Retinal pigment epithelial cell (primary cell): ENCODE measurements around the gene WDHD1.
"Not testable (repeated sequence)": the region's sequence is repeated elsewhere in the genome, so short reads cannot be mapped to it uniquely, and the experiment has no call there.

Experiments
- DNase-seq: peaks from one replicate; pipeline ENCODE4 v3.0.0-alpha.2; 2010; ENCODE audit warnings: low read depth
- H3K4me3 ChIP-seq: 2 replicates; pipeline ENCODE4 v1.5.1; 2011; ENCODE audit warnings: mild to moderate bottlenecking, low read length, control low read depth, moderate library complexity
- CTCF ChIP-seq: conservative IDR thresholded peaks from 2 replicates; pipeline ENCODE4 v1.5.1; 2011; ENCODE audit warnings: low read depth, low read length, control low read depth, inconsistent platforms

WDHD1 gene

DNA sequence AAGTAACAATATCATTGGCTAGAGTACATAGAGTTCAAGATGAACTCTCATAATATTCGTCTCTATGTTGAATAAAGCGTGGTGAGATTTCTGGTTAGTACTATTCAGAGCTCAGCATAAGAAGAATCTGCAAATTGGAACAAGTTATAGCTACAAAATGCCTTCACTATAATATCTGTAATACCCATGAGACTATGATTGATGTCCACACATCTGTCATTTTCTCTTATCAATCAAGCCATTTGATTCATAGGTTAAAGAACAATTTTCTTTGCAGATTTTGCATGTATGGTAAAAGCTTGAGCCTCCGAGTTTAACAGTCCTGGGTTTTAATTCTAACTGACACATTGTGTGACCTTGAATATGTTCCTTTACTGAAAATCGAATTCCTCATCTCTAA is 1.6 kb upstream of the WDHD1 start:
- no peak for TF ChIP-seq CTCF
- no peak for DNase-seq
- H3K4me3 ChIP-seq = peak overlapping the region; percentile 91

DNA sequence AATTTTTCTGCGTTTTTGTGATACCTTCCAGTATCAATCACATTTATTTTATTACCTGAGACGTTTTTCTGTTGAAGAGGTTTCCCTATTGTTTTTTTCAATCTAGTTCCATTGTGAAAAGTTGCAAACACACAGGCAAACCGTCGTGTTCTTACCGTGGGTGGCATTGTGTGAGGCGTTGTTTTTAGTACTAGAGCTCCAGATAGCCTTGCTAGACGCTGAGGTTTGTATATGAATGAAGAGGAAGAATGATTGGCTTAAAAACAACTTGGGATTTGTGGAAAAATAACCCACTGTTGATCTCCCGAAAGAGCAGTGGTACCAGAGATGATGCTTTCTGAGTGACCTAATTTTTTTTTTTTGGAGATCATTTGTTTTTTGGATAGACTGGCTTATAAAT is 1.2 kb upstream of the WDHD1 start:
- H3K4me3 ChIP-seq = peak overlapping the region; percentile 91
- no peak for TF ChIP-seq CTCF
- DNase-seq = no peak

DNA sequence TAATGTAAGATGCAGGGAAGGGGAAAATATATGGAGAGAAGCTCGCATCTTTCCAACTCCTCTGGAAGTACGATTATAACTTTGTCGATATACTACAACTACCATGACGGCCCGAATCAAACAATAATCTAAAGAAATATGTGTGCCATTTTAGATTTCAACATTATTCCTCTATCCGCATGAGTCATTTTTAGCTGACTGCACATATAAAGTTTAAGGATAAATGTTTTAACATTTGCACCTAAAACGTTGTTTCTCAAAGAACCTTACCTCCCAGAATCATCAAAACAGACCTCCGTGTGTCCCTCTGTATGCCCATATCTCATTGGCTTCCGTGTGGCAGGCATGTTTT is 482 bp downstream of the WDHD1 start:
- no peak for DNase-seq
- no peak for TF ChIP-seq CTCF
- peak overlapping the region; percentile 91 for H3K4me3 ChIP-seq

DNA sequence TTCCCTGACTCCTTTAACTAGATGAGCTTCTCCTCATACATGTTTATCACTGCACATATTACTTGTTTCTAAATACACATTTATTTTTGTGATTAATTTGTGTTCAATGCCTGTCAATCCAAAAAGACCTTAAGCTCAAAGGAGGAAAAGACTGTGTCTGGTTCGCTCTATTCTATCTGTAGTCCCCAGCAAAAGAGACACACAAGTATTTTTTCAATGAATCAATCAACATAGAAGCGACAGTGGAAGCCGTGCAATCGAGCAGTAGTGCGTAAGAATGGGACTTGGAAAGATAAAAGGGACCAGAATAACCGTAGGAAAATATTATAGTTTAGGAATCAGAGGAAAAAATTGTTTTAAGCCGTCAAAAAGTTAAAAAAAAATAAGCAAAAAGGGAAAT is 951 bp downstream of the WDHD1 start:
- no peak for DNase-seq
- H3K4me3 ChIP-seq = peak overlapping the region; percentile 91
- TF ChIP-seq CTCF = no peak

- not testable (repeated sequence) for DNase-seq, H3K4me3 ChIP-seq
These were observed 2.5 kb downstream of the WDHD1 start for GRCh38 chr14:55024365-55024764.

DNA sequence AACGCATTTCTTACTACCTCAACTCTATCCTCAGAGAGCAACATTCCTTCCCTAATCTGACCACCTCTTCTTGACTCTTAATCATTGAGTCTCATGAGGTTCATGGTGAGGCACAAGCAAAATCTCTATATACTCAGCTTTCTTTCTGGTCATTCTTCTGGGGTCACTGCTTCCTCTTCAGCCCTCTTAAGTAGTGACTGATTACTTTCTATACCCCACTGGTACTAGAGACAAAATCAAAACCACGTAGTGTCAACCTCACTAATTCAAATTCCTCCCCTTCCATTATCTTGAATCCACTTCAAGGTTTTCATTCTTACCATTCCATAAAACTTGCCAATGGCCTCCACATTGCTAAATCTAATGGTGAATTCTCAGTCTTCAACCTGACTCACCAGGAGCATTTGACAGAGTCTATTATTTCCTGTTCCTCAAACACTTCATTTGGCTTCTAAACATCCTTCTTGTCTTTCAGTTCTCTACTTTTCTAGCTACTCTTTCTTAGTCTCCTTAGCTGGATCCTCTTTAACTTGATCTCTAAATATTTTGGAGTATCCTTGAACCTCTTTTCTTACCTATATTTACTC is 6.8 kb downstream of the WDHD1 start:
- no peak overlapping the region for H3K4me3 ChIP-seq
- no peak for DNase-seq
- no peak for TF ChIP-seq CTCF

GRCh38 chr14:55015006-55015405 is 11.9 kb downstream of the WDHD1 start:
- no peak for DNase-seq
- TF ChIP-seq CTCF = no peak
- H3K4me3 ChIP-seq = no peak overlapping the region

GRCh38 chr14:55005071-55005470 is 21.8 kb downstream of the WDHD1 start:
- no peak overlapping the region for H3K4me3 ChIP-seq
- DNase-seq = no peak
- TF ChIP-seq CTCF = no peak
